ENCODE results near the gene SEPTIN10. TPM values are rescaled to one million over a fixed set of nuclear protein-coding genes. Genes with fewer than 3 reads are reported as not detected.

The SEPTIN10 gene
- total RNA-seq, 1 experiment from 2014 or later = 113 TPM

DNA sequence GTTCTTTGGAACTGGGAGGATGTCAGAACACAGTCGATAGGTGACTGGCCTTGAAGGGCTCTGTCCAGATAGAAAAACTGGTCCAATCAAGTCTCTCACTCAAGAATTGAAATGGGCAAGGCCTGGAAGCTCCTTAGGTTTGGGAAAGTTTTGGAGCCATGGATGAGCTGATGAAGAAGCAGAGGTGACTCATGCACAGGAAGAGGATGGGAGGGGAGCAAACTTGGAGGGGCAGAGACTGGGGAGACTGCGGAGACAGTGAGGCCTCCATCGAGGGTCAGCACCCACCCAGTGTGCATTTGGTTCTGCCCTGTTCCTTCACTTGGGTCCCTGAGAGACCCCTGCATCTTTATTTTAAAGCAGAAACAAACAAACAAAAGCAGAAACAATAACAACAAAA, 41.5 kb upstream of the SEPTIN10 start:
- Histone ChIP-seq H3K79me2 (ENCODE audit: insufficient read depth, low read length) (no peaks in the 10 kb centered on the region), H3K36me3 (ENCODE audit: control insufficient read depth in 1 of 2, insufficient read depth in 2 of 2, low read length in 2 of 2) (no peaks in the 10 kb centered on the region), H3K4me1 (ENCODE audit: control insufficient read depth in 1 of 2, insufficient read depth in 2 of 2, low read length in 2 of 2) (no peaks in the 10 kb centered on the region), H3K9me2 (ENCODE audit: insufficient read depth) (no peaks in the 10 kb centered on the region), H3K4me2 (ENCODE audit: low read length) (no peak overlapping the region), H2AFZ (ENCODE audit: low read depth, low read length, poor library complexity, severe bottlenecking) (no peak overlapping the region), H3K9ac (ENCODE audit: low read length) (no peak overlapping the region), H3K27me3 (ENCODE audit: insufficient read depth, low read length) (no peaks in the 10 kb centered on the region), H3K9me3 (ENCODE audit: control insufficient read depth in 1 of 2, insufficient read depth in 1 of 2, low read depth in 1 of 2, low read length in 2 of 2) (no peaks in the 10 kb centered on the region), H4K20me1 (ENCODE audit: insufficient read depth) (no peaks in the 10 kb centered on the region), H3K27ac (ENCODE audit: low read depth, low read length) (no peak overlapping the region), H3K4me3 (replicated peaks in 1 of 2; ENCODE audit: low read depth in 1 of 2, low read length in 2 of 2) (no peak overlapping the region)
- POLR2A ChIA-PET = no interaction called here
- no peak for TF ChIP-seq ELF1 (IDR thresholded peaks at IDR 0.05; ENCODE audit: borderline replicate concordance, low read depth)
- TF ChIP-seq, protein P1, sequence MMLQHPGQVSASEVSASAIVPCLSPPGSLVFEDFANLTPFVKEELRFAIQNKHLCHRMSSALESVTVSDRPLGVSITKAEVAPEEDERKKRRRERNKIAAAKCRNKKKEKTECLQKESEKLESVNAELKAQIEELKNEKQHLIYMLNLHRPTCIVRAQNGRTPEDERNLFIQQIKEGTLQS (IDR thresholded peaks at IDR 0.05) = no peak
- TF ChIP-seq, protein P2, sequence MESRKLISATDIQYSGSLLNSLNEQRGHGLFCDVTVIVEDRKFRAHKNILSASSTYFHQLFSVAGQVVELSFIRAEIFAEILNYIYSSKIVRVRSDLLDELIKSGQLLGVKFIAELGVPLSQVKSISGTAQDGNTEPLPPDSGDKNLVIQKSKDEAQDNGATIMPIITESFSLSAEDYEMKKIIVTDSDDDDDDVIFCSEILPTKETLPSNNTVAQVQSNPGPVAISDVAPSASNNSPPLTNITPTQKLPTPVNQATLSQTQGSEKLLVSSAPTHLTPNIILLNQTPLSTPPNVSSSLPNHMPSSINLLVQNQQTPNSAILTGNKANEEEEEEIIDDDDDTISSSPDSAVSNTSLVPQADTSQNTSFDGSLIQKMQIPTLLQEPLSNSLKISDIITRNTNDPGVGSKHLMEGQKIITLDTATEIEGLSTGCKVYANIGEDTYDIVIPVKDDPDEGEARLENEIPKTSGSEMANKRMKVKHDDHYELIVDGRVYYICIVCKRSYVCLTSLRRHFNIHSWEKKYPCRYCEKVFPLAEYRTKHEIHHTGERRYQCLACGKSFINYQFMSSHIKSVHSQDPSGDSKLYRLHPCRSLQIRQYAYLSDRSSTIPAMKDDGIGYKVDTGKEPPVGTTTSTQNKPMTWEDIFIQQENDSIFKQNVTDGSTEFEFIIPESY (IDR thresholded peaks at IDR 0.05; ENCODE audit: extremely low read depth, insufficient replicate concordance, low read length) = no peak
- no peak for TF ChIP-seq RAD21 (IDR thresholded peaks at IDR 0.05; ENCODE audit: low read depth)
- no peak for TF ChIP-seq SRF (IDR thresholded peaks at IDR 0.05; ENCODE audit: low read depth)
- TF ChIP-seq POLR2A (IDR thresholded peaks at IDR 0.05; ENCODE audit: borderline replicate concordance, extremely low read depth, insufficient read depth, insufficient read length) = no peak
- no peak for TF ChIP-seq FOSL1 (IDR thresholded peaks at IDR 0.05; ENCODE audit: low read depth)
- TF ChIP-seq SIN3A (IDR thresholded peaks at IDR 0.05; ENCODE audit: low read depth) = no peak
- RAD21 ChIA-PET (ENCODE audit: low non-redundant PET in 1 of 2, low total read pairs in 2 of 2, uncharacterized antibody in 2 of 2, unreplicated experiment in 2 of 2) = no interaction called here
- BruUV-seq (replicated peaks) = no TSS peak
- no peak for ATAC-seq
- DNase-seq (ENCODE audit: low read depth, low spot score) = no peak
- intact Hi-C loops (cut with micrococcal nuclease) = no loop called here
- CTCF ChIA-PET = no interaction called here
